ENCODE data around the gene ZC3H12C. TPM values are rescaled to one million over a fixed set of nuclear protein-coding genes. Genes with fewer than 3 reads are reported as not detected.
"Not testable (repeated sequence)": the region's sequence is repeated elsewhere in the genome, so short reads cannot be mapped to it uniquely, and the experiment has no call there.

Gene ZC3H12C
- total and polyA plus RNA-seq, 5 donors from 2014 or later: 0.02 to 3.0 (median 0.14) TPM; not detected in 1

DNA sequence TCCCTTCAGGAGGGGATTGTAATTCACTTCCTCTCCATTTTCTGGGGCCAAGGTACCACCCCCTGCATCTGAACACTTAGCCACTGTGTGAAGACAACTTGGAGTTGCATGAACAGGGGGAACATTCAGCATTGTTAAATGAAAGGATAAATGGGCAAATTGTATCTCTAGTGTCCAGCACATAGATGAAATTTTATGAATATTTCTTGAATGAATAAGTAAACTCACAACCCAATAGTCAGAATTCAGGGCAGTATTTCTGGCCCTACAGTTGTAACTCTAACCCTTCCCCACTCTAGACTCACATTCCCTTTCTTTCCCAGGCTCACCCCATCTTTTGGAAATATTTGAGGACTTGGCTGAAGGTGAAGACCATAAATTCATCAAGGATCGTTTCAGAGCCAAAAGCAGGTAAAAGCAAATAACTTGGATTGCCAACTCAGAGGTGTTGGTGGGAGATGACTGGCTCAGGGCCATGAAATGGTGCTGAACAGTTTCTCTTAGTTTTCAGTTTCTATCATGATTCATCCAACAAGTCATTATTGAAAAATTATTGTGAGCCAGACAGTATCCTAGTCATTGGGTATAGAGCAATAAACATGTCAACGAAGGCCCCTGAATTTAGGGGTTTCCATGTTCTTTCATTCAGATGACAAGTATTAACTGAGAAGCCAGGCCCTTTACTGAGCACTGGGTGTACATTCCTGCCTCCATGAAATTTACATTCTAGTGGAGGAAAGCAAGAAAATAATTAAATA is 33.3 kb upstream of the ZC3H12C start:
- ATAC-seq (ENCODE audit: low read depth in 2 of 2) (no peak), DNase-seq (no peak)
- H3K27me3 Mint-ChIP-seq: peaks cover 18% of the 10 kb centered on the region
- Histone ChIP-seq H3K27me3 (ENCODE audit: control insufficient read depth, insufficient read depth, low read length) (no peaks in the 10 kb centered on the region), H3K9me3 (ENCODE audit: control insufficient read depth in 2 of 2, low read length in 2 of 2) (no peaks in the 10 kb centered on the region), H3K4me1 (ENCODE audit: control insufficient read depth, insufficient read depth, low read length, poor library complexity, severe bottlenecking) (no peaks in the 10 kb centered on the region), H3K36me3 (ENCODE audit: control insufficient read depth, insufficient read depth, low read length) (no peaks in the 10 kb centered on the region), H3K27ac (ENCODE audit: insufficient read depth, low read length, poor library complexity, severe bottlenecking) (no peak overlapping the region), H3K4me3 (ENCODE audit: low read depth, low read length) (no peak overlapping the region)
- H3K9me3 Mint-ChIP-seq: peaks cover 0 to 4% (median 0%) of the 10 kb centered on the region in 7 donors
- no peak overlapping the region for H3K27ac Mint-ChIP-seq
- no peak overlapping the region for H3K4me3 Mint-ChIP-seq
- no peaks in the 10 kb centered on the region for H3K4me1 Mint-ChIP-seq
- H3K36me3 Mint-ChIP-seq: no peaks in the 10 kb centered on the region

DNA sequence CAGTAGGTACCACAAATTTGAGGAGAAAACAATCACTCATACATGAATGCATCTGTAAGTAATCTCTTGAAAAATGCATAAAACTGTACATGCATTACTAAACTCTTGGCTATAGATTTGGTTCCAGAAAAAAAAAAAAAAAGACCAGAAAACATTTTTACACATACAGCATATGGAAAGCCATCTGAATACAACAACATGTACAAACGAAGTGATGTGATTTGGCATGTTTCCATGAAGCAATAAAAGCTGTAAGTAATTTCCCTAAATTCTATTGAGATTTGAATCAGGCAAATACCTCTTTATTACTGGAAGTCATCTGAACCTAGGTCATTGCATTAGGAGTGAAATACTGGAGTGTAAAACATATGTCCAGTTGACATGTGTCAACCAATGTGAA is 31.9 kb upstream of the ZC3H12C start:
- Mint-ChIP-seq H3K27me3 (peaks cover 9% of the 10 kb centered on the region), H3K27ac (no peak overlapping the region), H3K4me3 (no peak overlapping the region), H3K4me1 (no peaks in the 10 kb centered on the region), H3K36me3 (no peaks in the 10 kb centered on the region), H3K9me3 (peaks cover 0 to 4% (median 0%) of the 10 kb centered on the region in 7 donors)
- ATAC-seq (ENCODE audit: low read depth in 2 of 2) (no peak), DNase-seq (no peak)
- no peak overlapping the region for H3K4me3 ChIP-seq (ENCODE audit: low read depth, low read length)
- H3K36me3 ChIP-seq (ENCODE audit: control insufficient read depth, insufficient read depth, low read length): no peaks in the 10 kb centered on the region
- H3K27me3 ChIP-seq (ENCODE audit: control insufficient read depth, insufficient read depth, low read length): no peaks in the 10 kb centered on the region
- H3K27ac ChIP-seq (ENCODE audit: insufficient read depth, low read length, poor library complexity, severe bottlenecking): no peak overlapping the region
- no peaks in the 10 kb centered on the region for H3K9me3 ChIP-seq (ENCODE audit: control insufficient read depth in 2 of 2, low read length in 2 of 2)
- H3K4me1 ChIP-seq (ENCODE audit: control insufficient read depth, insufficient read depth, low read length, poor library complexity, severe bottlenecking): no peaks in the 10 kb centered on the region

- H3K9me3 ChIP-seq (ENCODE audit: control insufficient read depth in 2 of 2, low read length in 2 of 2): no peaks in the 10 kb centered on the region
- no peaks in the 10 kb centered on the region for H3K36me3 ChIP-seq (ENCODE audit: control insufficient read depth, insufficient read depth, low read length)
- H3K4me1 Mint-ChIP-seq: no peaks in the 10 kb centered on the region
- H3K4me1 ChIP-seq (ENCODE audit: control insufficient read depth, insufficient read depth, low read length, poor library complexity, severe bottlenecking): no peaks in the 10 kb centered on the region
- ATAC-seq (ENCODE audit: low read depth in 2 of 2) (no peak), DNase-seq (no peak)
- no peaks in the 10 kb centered on the region for H3K36me3 Mint-ChIP-seq
- H3K27me3 Mint-ChIP-seq: peaks cover 9% of the 10 kb centered on the region
- peaks cover 0 to 4% (median 0%) of the 10 kb centered on the region in 7 donors for H3K9me3 Mint-ChIP-seq
- no peak overlapping the region for H3K4me3 ChIP-seq (ENCODE audit: low read depth, low read length)
- H3K27ac Mint-ChIP-seq: no peak overlapping the region
- H3K4me3 Mint-ChIP-seq: no peak overlapping the region
- H3K27ac ChIP-seq (ENCODE audit: insufficient read depth, low read length, poor library complexity, severe bottlenecking): no peak overlapping the region
- H3K27me3 ChIP-seq (ENCODE audit: control insufficient read depth, insufficient read depth, low read length): no peaks in the 10 kb centered on the region
Measured at GRCh38 chr11:110062247-110062646, 30.9 kb upstream of the ZC3H12C start.

DNA sequence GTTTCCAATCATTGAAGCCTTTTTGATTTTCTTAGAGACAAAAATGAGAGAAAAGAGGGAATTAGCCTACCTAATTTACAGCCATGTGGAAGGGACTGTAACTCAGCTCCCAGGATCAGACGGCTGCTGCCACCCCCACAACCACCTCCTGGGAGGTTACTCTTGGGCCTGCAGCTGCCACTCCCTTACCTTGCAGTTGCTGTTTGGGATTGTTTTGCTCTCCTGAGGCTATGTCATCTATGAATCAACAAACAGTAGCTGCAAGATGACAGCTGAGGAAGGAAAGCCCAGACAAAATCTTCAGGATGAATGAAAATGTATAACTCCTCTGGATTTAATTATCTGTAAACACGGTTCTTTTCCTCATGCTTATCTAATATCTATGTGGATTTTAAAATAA is 28.0 kb upstream of the ZC3H12C start:
- no peaks in the 10 kb centered on the region for H3K27me3 ChIP-seq (ENCODE audit: control insufficient read depth, insufficient read depth, low read length)
- H3K4me1 ChIP-seq (ENCODE audit: control insufficient read depth, insufficient read depth, low read length, poor library complexity, severe bottlenecking): no peaks in the 10 kb centered on the region
- H3K9me3 ChIP-seq (ENCODE audit: control insufficient read depth in 2 of 2, low read length in 2 of 2): no peaks in the 10 kb centered on the region
- no peak overlapping the region for H3K4me3 ChIP-seq (ENCODE audit: low read depth, low read length)
- no peaks in the 10 kb centered on the region for H3K36me3 ChIP-seq (ENCODE audit: control insufficient read depth, insufficient read depth, low read length)
- Mint-ChIP-seq H3K4me1 (peaks cover 0 to under 1% (median 0%) of the 10 kb centered on the region in 4 donors), H3K4me3 (no peak overlapping the region), H3K27ac (no peak overlapping the region), H3K9me3 (peaks cover 0 to 4% (median 0%) of the 10 kb centered on the region in 7 donors), H3K36me3 (no peaks in the 10 kb centered on the region), H3K27me3 (peaks cover 5% of the 10 kb centered on the region)
- no peak for ATAC-seq (ENCODE audit: low read depth in 2 of 2)
- no peak overlapping the region for H3K27ac ChIP-seq (ENCODE audit: insufficient read depth, low read length, poor library complexity, severe bottlenecking)
- DNase-seq: no peak

DNA sequence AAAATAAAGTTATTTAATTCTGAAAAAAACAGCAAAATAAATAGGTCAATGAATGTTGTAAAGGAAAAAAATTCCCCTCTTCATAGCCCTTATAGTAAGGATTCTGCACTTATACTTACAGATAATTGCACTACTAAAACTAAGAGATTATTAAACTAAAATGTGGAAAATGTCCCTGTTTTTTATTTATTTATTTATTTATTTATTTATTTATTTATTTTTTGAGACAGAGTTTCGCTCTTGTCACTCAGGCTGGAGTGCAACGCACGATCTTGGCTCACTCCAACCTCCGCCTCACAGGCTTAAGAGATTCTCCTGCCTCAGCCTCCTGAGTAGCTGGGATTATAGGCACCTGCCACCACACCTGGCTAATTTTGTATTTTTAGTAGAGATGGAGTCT is 25.2 kb upstream of the ZC3H12C start:
- H3K36me3 ChIP-seq (ENCODE audit: control insufficient read depth, insufficient read depth, low read length); H3K4me3 ChIP-seq (ENCODE audit: low read depth, low read length); H3K4me3 Mint-ChIP-seq; H3K9me3 Mint-ChIP-seq; H3K27me3 Mint-ChIP-seq; H3K27ac Mint-ChIP-seq; ATAC-seq (ENCODE audit: low read depth in 2 of 2); H3K9me3 ChIP-seq (ENCODE audit: control insufficient read depth in 2 of 2, low read length in 2 of 2); H3K4me1 Mint-ChIP-seq; H3K27me3 ChIP-seq (ENCODE audit: control insufficient read depth, insufficient read depth, low read length); H3K27ac ChIP-seq (ENCODE audit: insufficient read depth, low read length, poor library complexity, severe bottlenecking); H3K36me3 Mint-ChIP-seq; H3K4me1 ChIP-seq (ENCODE audit: control insufficient read depth, insufficient read depth, low read length, poor library complexity, severe bottlenecking); DNase-seq: not testable (repeated sequence)

- H3K27ac Mint-ChIP-seq: no peak overlapping the region
- peaks cover 0 to 5% (median 0%) of the 10 kb centered on the region in 4 donors for H3K4me1 Mint-ChIP-seq
- peaks cover 0 to 2% (median 0%) of the 10 kb centered on the region in 7 donors for H3K9me3 Mint-ChIP-seq
- no peak for DNase-seq
- no peaks in the 10 kb centered on the region for H3K27me3 ChIP-seq (ENCODE audit: control insufficient read depth, insufficient read depth, low read length)
- ATAC-seq (ENCODE audit: low read depth in 2 of 2): no peak
- H3K27ac ChIP-seq (ENCODE audit: insufficient read depth, low read length, poor library complexity, severe bottlenecking): no peak overlapping the region
- H3K4me3 ChIP-seq (ENCODE audit: low read depth, low read length): no peak overlapping the region
- no peaks in the 10 kb centered on the region for H3K27me3 Mint-ChIP-seq
- H3K4me1 ChIP-seq (ENCODE audit: control insufficient read depth, insufficient read depth, low read length, poor library complexity, severe bottlenecking): no peaks in the 10 kb centered on the region
- H3K36me3 ChIP-seq (ENCODE audit: control insufficient read depth, insufficient read depth, low read length): no peaks in the 10 kb centered on the region
- H3K9me3 ChIP-seq (ENCODE audit: control insufficient read depth in 2 of 2, low read length in 2 of 2): no peaks in the 10 kb centered on the region
- H3K4me3 Mint-ChIP-seq: no peak overlapping the region
- no peaks in the 10 kb centered on the region for H3K36me3 Mint-ChIP-seq
Measured at GRCh38 chr11:110069158-110069737, 23.9 kb upstream of the ZC3H12C start.

DNA sequence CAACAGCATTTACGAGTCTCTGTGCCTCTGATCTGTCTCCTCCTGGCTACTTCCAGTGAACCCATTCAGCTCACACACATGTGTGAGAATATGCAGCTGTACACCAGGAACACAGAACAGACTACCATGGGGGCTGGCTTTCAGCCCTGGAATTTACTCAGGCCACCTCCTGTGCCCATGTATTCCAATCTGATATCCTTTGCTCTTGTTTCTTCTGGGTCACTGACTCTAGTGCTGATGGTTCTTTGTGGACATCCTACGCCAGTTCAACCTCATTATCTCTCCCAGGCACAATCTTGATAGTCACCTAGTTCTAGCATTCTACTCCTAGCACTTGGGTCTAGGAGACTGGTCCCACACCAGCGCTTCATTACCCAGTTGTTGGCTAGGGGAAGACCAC is 23.0 kb upstream of the ZC3H12C start:
- Mint-ChIP-seq H3K4me1 (peaks cover 0 to 5% (median 0%) of the 10 kb centered on the region in 4 donors), H3K9me3 (peaks cover 0 to 3% (median 0%) of the 10 kb centered on the region in 7 donors), H3K27ac (no peak overlapping the region), H3K27me3 (no peaks in the 10 kb centered on the region), H3K4me3 (no peak overlapping the region), H3K36me3 (no peaks in the 10 kb centered on the region)
- no peaks in the 10 kb centered on the region for H3K9me3 ChIP-seq (ENCODE audit: control insufficient read depth in 2 of 2, low read length in 2 of 2)
- H3K27ac ChIP-seq (ENCODE audit: insufficient read depth, low read length, poor library complexity, severe bottlenecking): no peak overlapping the region
- H3K4me3 ChIP-seq (ENCODE audit: low read depth, low read length): no peak overlapping the region
- ATAC-seq (ENCODE audit: low read depth in 2 of 2) (no peak), DNase-seq (no peak)
- no peaks in the 10 kb centered on the region for H3K27me3 ChIP-seq (ENCODE audit: control insufficient read depth, insufficient read depth, low read length)
- H3K4me1 ChIP-seq (ENCODE audit: control insufficient read depth, insufficient read depth, low read length, poor library complexity, severe bottlenecking): no peaks in the 10 kb centered on the region
- no peaks in the 10 kb centered on the region for H3K36me3 ChIP-seq (ENCODE audit: control insufficient read depth, insufficient read depth, low read length)

DNA sequence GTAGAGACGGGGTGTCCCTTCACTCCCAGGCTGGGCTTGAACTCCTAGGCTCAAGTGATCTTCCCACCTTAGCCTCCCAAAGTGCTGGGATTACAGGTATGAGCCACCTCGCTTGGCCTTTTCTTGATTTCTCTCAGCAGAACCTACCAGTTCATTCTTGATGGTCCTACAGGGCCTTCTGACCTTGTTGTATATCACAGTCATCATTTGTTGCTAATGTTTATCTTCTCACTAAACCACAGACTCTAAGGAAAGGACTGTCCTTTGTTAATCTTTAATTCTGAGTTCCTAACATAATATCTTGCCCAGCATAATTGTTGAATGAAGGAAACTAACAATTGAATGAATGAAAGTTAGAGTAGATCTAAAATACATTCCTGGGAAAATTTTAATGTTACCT is 22.0 kb upstream of the ZC3H12C start:
- no peaks in the 10 kb centered on the region for H3K36me3 Mint-ChIP-seq

More for the DNA sequence above, 22.0 kb upstream of the ZC3H12C start:
- no peak for ATAC-seq (ENCODE audit: low read depth in 2 of 2)
- no peaks in the 10 kb centered on the region for H3K36me3 ChIP-seq (ENCODE audit: control insufficient read depth, insufficient read depth, low read length)
- no peak overlapping the region for H3K4me3 ChIP-seq (ENCODE audit: low read depth, low read length)
- no peaks in the 10 kb centered on the region for H3K27me3 Mint-ChIP-seq
- H3K4me1 Mint-ChIP-seq: peaks cover 0 to 5% (median 0%) of the 10 kb centered on the region in 4 donors
- H3K27me3 ChIP-seq (ENCODE audit: control insufficient read depth, insufficient read depth, low read length): no peaks in the 10 kb centered on the region
- no peak overlapping the region for H3K27ac Mint-ChIP-seq
- no peak overlapping the region for H3K4me3 Mint-ChIP-seq
- DNase-seq: no peak
- no peaks in the 10 kb centered on the region for H3K9me3 ChIP-seq (ENCODE audit: control insufficient read depth in 2 of 2, low read length in 2 of 2)
- no peak overlapping the region for H3K27ac ChIP-seq (ENCODE audit: insufficient read depth, low read length, poor library complexity, severe bottlenecking)
- H3K9me3 Mint-ChIP-seq: peaks cover 0 to 3% (median 0%) of the 10 kb centered on the region in 7 donors
- no peaks in the 10 kb centered on the region for H3K4me1 ChIP-seq (ENCODE audit: control insufficient read depth, insufficient read depth, low read length, poor library complexity, severe bottlenecking)

All from CD4-positive, CD25-positive, alpha-beta regulatory T cell (primary cell).